C4-2B (cell line): ENCODE results near the gene DCDC2.

Source experiments
- CTCF ChIP-seq: fragments of 450-650 bp; conservative IDR thresholded peaks from 2 replicates; pipeline ENCODE4 v1.5.1; 2017; ENCODE audit warnings: mild to moderate bottlenecking
- ZFX ChIP-seq: fragments of 450-650 bp; IDR thresholded peaks from 2 replicates; pipeline ENCODE4 v1.6.1; 2017

DNA sequence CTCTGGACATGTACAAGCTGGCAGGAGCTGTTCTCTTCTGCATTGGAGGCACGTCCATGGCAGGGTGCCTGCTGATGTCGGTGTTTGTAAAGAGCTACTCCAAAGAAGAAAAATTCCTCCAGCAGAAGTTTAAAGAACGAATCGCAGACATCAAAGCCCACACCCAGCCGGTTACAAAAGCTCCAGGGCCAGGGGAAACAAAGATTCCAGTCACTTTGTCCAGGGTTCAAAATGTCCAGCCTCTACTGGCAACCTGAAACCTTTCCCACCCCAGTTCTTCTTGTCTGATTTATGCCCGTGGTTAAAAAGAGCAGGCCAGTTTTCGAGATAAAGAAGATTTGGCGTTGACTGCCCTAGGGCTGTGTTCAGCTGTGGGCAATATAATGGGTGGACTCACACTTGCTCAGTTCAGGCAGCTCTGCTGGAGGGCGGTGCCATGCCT lies 212.1 kb downstream of the DCDC2 start:
- no peak for TF ChIP-seq CTCF
- TF ChIP-seq ZFX, result no peak
